GM21717 (cell line): ENCODE results near the gene NPSR1.

Experiments
- ATAC-seq: cut with Tn5 transposase; IDR thresholded peaks from one replicate; pipeline ENCODE4 v1.9.1; 2021; ENCODE audit warnings: mild to moderate bottlenecking, moderate library complexity; ENCODE audit not compliant: unreplicated experiment

NPSR1 gene

GRCh38 chr7:34719636-34720035 is 61.6 kb downstream of the NPSR1 start:
- no peak for ATAC-seq

DNA sequence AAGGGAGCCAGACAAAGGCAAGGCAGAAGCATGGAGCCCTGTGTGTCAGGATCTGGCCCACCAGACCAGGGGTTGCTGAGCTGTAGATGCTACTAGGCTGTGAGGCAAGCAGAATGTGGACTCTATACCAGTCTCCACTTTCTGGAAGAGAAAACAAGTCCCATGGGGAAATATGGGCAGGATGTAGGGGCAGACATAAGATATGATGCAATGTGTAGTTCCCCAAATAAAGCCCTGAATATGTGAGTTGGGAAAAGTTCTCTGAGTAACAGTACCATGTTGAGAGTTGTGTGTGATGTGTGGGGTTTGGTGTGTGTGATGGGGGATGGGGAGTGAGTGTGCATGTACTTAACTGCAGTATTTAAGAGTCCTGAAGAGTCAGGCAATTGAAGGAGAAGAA is 62.3 kb downstream of the NPSR1 start:
- ATAC-seq: no peak

- no peak for ATAC-seq
Measured at GRCh38 chr7:34723338-34723737, 65.3 kb downstream of the NPSR1 start.

GRCh38 chr7:34723866-34724490 is 66.0 kb downstream of the NPSR1 start:
- no peak for ATAC-seq

DNA sequence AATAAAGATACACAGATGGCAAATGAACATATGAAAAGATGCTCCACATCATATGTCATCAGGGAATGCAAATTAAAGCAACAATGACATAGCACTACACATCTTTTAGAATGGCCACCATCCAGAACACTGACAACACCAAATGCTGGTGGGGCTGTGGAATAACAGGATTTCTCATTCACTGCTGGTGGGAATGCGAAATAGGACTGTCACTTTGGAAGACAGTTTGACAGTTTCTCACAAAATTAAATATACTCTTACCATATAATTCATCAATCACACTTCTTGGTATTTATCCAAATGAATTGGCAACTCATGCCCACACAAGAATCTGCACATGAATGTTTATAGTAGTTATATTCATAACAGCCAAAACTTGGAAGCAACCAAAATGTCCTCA is 68.2 kb downstream of the NPSR1 start:
- ATAC-seq: no peak

DNA sequence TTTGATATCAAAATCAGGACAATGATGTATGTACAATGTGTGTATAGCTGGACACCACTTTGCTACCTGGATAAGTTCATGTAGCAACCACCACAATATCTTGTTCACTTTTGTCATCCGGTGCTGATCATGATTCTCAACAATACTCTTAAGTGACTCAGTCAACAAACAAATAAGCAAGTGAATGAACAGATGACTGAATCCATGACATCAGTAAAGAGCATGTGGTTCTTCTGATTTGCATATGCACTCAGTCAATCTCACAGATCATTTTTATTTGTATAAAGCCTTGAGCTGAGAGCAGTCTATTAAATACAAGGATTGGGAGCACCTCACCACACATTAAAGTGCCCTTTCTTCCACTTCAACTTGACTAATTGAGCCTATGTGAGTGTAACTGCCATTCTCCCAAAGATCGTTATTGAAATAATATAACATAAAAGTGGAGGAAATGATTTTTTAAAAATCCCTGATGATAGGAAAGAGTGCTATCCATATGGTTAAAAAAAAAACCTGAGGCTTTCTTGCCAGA is 69.5 kb downstream of the NPSR1 start:
- ATAC-seq: no peak

DNA sequence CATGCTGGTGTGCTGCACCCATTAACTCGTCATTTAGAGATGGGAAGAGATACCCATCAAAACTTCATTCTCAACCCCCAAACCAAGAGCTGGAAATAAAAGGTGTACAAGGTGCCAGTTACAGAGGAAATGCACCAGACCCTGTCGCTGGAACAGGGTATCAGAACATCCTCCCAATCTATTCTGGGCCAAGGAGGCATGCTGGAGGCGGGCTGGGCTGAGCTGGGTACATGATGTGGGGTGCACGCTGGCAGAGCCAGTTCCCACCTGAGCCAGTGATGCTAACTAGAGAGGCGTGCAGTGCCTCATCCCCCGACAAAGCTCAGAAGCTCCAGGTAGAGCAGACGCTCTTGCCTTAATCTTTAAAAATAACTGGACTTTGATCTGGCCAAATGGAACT is 70.1 kb downstream of the NPSR1 start:
- no peak for ATAC-seq

DNA sequence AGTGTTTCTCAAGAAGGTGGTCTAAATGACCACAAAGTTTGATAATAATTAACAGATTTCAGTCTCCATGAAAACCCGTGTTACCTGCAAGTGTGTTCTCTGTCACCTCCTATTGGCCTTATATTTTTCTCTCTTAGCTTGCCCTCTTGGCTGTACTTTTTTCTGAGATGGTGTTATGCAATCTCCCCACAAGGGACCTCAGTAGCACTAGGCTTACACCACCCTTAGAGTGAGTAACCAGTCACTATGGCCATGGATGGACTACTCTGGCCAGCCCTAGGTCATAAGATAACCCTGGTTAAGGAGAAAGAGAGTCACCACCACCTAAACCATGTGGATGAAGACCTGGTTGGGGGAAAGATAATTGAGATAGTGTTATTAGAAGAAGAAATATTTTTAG is 76.8 kb downstream of the NPSR1 start:
- ATAC-seq: no peak

DNA sequence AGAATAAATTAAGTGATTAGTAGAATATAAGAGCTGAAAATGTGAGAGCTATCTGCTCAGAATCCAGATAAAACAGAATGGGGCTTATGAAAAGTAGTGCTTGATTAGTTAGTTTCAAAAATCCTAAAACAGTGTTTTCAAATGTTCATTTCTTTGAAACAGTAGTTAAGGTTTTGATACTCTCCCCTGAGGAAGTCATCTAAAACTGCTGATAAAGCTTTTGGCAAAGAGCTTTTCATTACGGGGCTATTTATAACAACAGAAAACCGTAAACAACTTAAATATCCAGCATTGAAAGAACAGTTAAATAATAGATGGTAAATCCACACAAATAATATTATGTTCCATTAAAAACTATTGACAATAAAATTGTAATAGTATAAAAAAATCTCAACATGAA is 77.5 kb downstream of the NPSR1 start:
- ATAC-seq: no peak

DNA sequence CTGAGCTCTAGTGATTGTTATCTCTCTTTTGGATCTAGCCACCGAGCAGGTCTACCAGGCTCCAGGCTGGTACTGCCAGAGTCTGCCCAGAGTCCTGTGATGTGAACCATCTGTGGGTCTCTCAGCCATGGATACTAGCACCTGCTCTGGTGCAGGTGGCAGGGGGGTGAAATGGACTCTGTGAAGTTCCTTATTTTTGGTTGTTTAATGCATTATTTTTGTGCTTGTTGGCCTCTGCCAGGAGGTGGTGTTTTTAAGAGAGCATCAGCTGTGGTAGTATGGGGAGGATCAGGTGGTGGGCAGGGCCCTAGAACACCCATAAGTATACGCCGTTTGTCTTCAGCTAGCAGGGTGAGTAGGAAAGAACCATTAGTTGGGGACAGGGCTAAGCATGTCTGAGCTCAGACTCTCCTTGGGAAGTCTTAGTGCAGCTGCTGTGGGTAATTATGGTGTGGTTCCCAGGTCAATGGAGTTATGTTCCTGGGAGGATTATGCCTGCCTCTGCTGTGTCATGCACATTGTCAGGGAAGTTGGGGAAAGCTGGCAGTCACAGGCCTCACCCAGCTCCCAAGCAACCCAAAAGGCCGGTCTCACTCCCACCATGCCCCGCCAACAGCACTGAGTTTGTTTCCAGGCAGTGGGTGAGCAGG is 81.8 kb downstream of the NPSR1 start:
- ATAC-seq: no peak

- no peak for ATAC-seq
Measured at GRCh38 chr7:34740840-34741239, 82.8 kb downstream of the NPSR1 start.

- ATAC-seq: no peak
Measured at GRCh38 chr7:34747176-34747781, 89.3 kb downstream of the NPSR1 start.

DNA sequence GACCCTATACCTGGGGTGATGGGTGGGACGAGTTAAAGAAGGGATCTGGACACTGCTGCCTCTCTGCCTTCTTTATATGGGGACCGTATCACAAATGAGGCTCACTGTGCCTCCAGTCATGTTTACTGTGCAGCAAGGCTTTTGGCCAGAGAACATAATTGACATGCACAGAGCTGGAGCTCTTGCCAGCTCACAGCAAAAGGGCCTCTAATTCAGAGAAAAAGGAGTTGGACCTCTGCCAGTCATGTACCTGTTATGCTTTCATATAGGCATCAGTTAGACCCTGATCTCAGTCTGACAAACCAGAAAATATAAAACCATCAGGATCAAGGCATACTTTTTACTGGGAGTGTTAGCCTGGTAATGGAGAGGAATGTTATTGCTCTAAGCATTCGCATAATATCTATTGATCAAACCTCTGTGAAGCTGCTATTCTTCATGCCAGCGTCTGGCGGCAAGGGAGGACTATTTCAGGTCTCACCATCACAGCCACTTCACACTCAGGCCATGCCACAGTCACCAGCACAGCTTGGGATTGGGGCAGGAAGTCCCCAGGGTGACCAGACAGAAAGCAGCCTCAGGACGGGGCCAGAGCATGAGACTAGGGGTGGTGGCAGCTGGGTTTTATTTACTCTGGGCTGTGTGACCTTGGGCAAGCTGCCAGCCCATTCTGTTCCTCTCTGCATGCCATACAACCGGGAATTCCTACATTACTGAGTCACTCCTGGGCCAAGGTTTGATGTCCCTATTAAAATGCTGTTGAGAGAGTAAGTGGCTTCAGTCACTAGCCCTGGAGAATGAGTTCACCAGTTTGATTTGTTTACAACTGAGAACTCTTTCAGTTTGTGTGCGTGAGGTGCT is 90.1 kb downstream of the NPSR1 start:
- ATAC-seq: no peak

GRCh38 chr7:34748728-34749089 is 90.7 kb downstream of the NPSR1 start:
- ATAC-seq: no peak

- ATAC-seq: no peak
Measured at GRCh38 chr7:34749446-34749845, 91.4 kb downstream of the NPSR1 start.

DNA sequence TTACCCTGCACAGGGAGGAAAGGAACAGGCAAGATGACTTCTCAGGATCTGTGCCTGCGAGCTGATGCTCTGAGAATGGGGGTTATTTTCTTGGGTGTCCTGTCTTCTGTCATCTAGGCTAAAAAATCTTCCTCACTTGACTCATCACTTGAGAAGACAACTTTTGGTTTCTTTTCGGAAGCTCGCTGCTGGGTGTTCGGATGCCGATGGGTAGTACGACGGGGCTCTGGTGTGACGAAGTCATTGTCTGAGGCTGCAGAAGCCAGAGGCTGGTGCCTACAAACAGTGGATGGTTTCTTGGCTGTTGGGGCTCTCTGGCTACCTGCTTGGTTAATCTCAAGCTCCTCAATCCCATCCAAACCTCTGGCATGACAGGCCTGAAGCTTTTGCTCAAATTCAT is 92.2 kb downstream of the NPSR1 start:
- no peak for ATAC-seq

- ATAC-seq: no peak
Measured at GRCh38 chr7:34750636-34751035, 92.6 kb downstream of the NPSR1 start.

GRCh38 chr7:34751725-34752643 is 94.0 kb downstream of the NPSR1 start:
- ATAC-seq: no peak

GRCh38 chr7:34752929-34753328 is 94.9 kb downstream of the NPSR1 start:
- ATAC-seq: no peak

DNA sequence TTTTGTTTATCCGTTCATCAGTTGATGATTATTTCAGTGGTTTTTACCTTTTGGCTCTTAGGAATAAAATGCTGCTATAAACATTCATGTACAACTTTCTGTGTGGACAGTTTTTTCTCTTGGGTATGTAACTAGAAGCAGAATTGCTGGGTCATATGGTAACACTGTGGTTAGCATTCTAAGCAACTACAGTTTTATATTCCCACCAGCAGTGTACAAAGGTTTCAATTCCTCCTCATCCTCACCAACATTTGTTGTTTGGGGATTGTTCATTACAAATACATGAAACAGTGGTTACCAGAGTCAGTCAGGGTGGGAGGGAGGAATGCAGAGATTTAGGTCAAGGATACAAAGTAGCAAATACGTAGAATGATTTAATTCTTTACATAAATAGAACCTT is 97.0 kb downstream of the NPSR1 start:
- no peak for ATAC-seq
